Thymus (tissue), 14 donors: ENCODE results near the gene GOLGA6D. TPM values are rescaled to one million over a fixed set of nuclear protein-coding genes. Genes with fewer than 3 reads are reported as not detected.
"Not testable (repeated sequence)": the region's sequence is repeated elsewhere in the genome, so short reads cannot be mapped to it uniquely, and the experiment has no call there.

Source experiments
- DNase-seq, 9 donors: peaks; one replicate each; pipeline ENCODE4 v3.0.0-alpha.2; 2013; ENCODE audit warnings: low spot score in 9 of 9, low read depth in 6 of 9, missing footprints in 1 of 9
- H3K27ac ChIP-seq, 2 donors: one replicate each; pipeline ENCODE4 v1.5.1; 2013; ENCODE audit warnings: control low read depth in 1 of 2, low read depth in 1 of 2, low read length in 1 of 2, mild to moderate bottlenecking in 1 of 2, moderate library complexity in 1 of 2
- H3K27me3 ChIP-seq, 2 donors: one replicate each; pipeline ENCODE4 v1.5.1; 2013; ENCODE audit warnings: low read length in 1 of 2; ENCODE audit not compliant: control insufficient read depth in 2 of 2, insufficient read depth in 1 of 2
- H3K36me3 ChIP-seq, 2 donors: one replicate each; pipeline ENCODE4 v1.5.1; 2013; ENCODE audit warnings: low read length in 1 of 2, mild to moderate bottlenecking in 1 of 2, moderate library complexity in 1 of 2; ENCODE audit not compliant: control insufficient read depth in 2 of 2, insufficient read depth in 2 of 2
- H3K4me1 ChIP-seq, 2 donors: one replicate each; pipeline ENCODE4 v1.5.1; 2013; ENCODE audit warnings: low read length in 2 of 2; ENCODE audit not compliant: control insufficient read depth in 2 of 2, insufficient read depth in 2 of 2
- H3K4me3 ChIP-seq, 2 donors: one replicate each; pipeline ENCODE4 v1.5.1; 2013; ENCODE audit warnings: low read length in 2 of 2, control low read depth in 1 of 2, mild to moderate bottlenecking in 1 of 2
- H3K9me3 ChIP-seq, 2 donors: one replicate each; pipeline ENCODE4 v1.5.1; 2013; ENCODE audit warnings: low read length in 1 of 2, mild to moderate bottlenecking in 1 of 2; ENCODE audit not compliant: control insufficient read depth in 2 of 2, insufficient read depth in 1 of 2
- WGBS: extraction: QIAGEN DNeasy Blood & Tissue Kit; methylation state at CpG from one replicate; pipeline ENCODE4 v1.1.7; 2013; 5-methylcytosine and 5-hydroxymethylcytosine counted together
- long read RNA-seq, 10 donors: transcript quantifications; one replicate each; lab custom pipeline, GENCODE V29; 2026
- polyA plus RNA-seq: library from polyadenylated mRNA; stranded (reverse); fragments of 200-250 nt; gene quantifications from one replicate; pipeline ENCODE4 v1.2.3, GENCODE V29; 2013
- total RNA-seq: library from RNA; stranded (reverse); fragments of 120-200 nt; gene quantifications from one replicate; pipeline ENCODE4 v1.2.4, GENCODE V29; 2013
- donor health status: healthy.

Gene GOLGA6D
- 0.05 TPM for total RNA-seq
- 0.05 TPM for polyA plus RNA-seq
- long read RNA-seq, donor 1: 0 reads
- long read RNA-seq, donor 2: 0 reads
- long read RNA-seq, donor 3: 0 reads
- long read RNA-seq, donor 4: 0 reads
- long read RNA-seq, donor 5: 0 reads
- long read RNA-seq, donor 6: 0 reads
- long read RNA-seq, donor 7: 0 reads
- long read RNA-seq, donor 8: 0 reads
- long read RNA-seq, donor 9: 0 reads
- long read RNA-seq, donor 10: 0 reads

GRCh38 chr15:75282572-75282971 lies at the start of gene GOLGA6D:
GOLGA6D (plus strand) TSS chr15:75282835; CDS start chr15:75282876, 41 bp downstream.
- not testable (repeated sequence) for H3K27ac ChIP-seq, DNase-seq, H3K9me3 ChIP-seq, H3K36me3 ChIP-seq, H3K4me1 ChIP-seq, H3K4me3 ChIP-seq, H3K27me3 ChIP-seq
- no CpG with 5 or more reads among the region's 7 CpGs for WGBS

GRCh38 chr15:75233504-75234190 lies 49.0 kb upstream of the GOLGA6D start:
- H3K27me3 ChIP-seq: peaks cover 0 to 4% of the 10 kb centered on the region in 2 donors
- no peaks in the 10 kb centered on the region for H3K36me3 ChIP-seq
- no peak overlapping the region for H3K27ac ChIP-seq
- H3K4me3 ChIP-seq: no peak overlapping the region
- H3K9me3 ChIP-seq: no peaks in the 10 kb centered on the region
- no peaks in the 10 kb centered on the region for H3K4me1 ChIP-seq
- WGBS: 83% methylated on average over 14 of the region's 14 CpGs
- DNase-seq: no peak

DNA sequence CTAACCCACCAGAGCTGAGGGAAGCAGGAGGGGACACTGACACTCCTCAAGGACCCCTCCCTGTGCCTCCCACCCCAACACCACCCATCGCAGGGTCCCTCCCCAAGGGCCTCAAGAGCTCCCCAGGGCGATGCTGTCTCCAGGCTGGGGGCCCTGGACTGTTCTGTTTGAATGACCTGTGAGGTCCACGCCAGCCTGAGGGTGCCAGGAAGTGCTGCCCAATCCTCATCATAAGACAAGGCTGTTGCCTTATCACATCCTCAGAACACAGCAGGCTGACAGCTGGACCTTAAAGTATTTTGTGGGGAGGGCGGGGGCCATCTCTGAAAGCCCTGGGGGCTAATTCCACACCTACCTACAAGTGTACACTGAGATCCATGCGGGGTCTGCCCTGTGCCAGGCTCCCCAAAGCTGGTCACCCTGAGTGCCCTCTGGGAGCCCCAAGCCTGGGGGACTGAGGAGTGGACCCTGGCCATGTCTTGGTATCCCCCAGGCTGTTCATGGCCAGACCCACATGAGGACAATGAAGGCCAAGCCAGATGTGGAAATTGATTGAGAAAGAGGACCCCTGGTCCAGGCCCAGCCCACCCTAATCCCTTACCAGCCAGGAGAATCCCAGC lies 48.3 kb upstream of the GOLGA6D start:
- 93% methylated on average over 5 of the region's 5 CpGs for WGBS
- Histone ChIP-seq H3K4me1 (no peaks in the 10 kb centered on the region), H3K9me3 (no peaks in the 10 kb centered on the region), H3K27me3 (peaks cover 0 to 4% of the 10 kb centered on the region in 2 donors), H3K4me3 (no peak overlapping the region), H3K27ac (no peak overlapping the region), H3K36me3 (no peaks in the 10 kb centered on the region)
- DNase-seq: no peak

DNA sequence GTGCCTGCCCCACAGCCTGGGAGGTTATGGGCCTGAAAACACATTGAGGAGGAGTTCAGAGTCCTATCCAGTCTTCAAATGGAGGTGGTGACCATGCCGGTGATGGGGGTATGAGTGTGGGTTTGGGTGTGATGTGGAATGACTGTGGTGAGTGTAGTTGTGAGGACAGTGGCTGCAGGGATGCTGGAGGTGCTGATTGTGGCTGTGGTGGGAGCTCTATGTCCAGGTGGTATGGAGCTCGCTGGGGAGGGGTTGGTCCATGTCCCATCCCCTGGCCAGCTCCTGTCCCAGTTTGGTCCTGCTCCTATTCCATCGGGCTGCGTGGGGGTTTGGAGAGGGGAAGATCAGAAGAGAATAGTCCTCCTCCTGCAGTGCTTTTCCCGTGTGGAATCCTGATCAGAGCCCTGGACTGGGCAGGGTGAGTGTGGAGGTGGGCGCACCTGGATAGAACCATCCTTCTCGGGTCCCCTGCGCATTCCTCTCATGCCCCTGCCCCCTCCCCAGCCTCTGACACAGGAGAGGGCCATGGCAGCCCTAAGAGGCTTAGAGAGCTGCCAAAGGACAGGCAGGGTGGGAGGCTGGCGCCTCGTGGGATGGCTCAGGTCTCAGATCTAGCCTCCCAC lies 47.5 kb upstream of the GOLGA6D start:
- Histone ChIP-seq H3K27me3 (peaks cover 0 to 4% of the 10 kb centered on the region in 2 donors), H3K4me1 (no peaks in the 10 kb centered on the region), H3K9me3 (no peaks in the 10 kb centered on the region), H3K36me3 (no peaks in the 10 kb centered on the region), H3K27ac (no peak overlapping the region), H3K4me3 (no peak overlapping the region)
- no peak for DNase-seq
- 94% methylated on average over 10 of the region's 10 CpGs for WGBS

GRCh38 chr15:75235760-75236729 lies 46.6 kb upstream of the GOLGA6D start:
- peaks cover 0 to 4% of the 10 kb centered on the region in 2 donors for H3K27me3 ChIP-seq
- DNase-seq: no peak
- WGBS: 92% methylated on average over 11 of the region's 11 CpGs

DNA sequence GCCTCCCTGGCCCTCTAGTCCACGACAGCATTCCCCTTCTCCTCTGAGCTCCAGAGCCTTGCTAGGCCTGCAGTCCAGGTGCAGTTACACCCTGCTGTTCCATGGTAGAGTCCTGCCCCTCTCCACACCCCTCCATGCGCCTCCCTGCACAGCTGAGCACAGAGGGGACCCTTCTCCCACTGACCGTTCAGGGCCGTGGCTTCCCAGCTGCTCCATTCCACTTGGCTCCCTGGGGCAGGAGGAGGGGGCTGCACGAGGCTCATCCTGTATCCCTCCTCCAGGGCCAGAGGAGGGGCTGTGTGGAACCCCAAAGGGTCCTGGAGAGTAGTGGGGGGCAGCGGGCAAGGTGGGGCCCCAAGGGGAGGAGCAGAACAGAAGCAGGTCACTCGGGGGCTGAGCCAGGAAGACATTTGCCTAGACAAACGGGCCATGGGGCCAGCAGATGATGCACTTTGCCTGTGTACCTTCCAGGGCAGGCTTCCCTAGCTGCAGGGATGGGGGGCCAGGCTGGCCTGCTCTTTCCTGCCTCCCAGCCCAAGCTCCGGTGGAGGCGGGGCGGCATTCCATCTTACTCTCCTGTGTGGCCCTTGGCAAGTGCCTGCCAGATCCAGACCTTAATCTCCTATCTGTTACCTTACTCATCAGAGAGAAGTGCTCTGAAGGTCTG lies 45.2 kb upstream of the GOLGA6D start:
- Histone ChIP-seq H3K9me3 (no peaks in the 10 kb centered on the region), H3K4me1 (no peaks in the 10 kb centered on the region), H3K27me3 (peaks cover 0 to 4% of the 10 kb centered on the region in 2 donors), H3K27ac (no peak overlapping the region), H3K4me3 (no peak overlapping the region), H3K36me3 (no peaks in the 10 kb centered on the region)
- WGBS: 95% methylated on average over 11 of the region's 11 CpGs
- DNase-seq: no peak

More at GRCh38 chr15:75235760-75236729, 46.6 kb upstream of the GOLGA6D start:
- Histone ChIP-seq H3K9me3 (no peaks in the 10 kb centered on the region), H3K36me3 (no peaks in the 10 kb centered on the region), H3K4me1 (no peaks in the 10 kb centered on the region), H3K4me3 (no peak overlapping the region), H3K27ac (no peak overlapping the region)

DNA sequence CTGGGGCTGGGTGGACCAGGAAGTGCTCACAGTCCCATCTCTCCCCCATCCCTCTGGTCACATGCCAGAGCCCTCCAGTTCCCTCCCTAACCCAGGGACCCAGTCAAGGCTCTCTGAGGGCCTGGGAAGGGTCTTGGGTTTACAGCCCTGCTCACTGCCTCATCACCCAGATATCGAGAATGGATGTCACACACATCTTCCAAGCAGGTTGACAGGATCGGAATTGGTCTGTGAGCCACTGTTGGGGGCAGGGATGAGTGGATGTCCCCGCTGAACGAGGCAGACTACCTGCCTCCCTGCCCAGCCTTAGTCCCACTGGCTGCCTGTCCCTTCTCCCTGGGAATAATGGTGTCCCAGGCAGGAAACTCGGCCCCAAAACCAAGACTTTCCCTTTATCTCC lies 44.5 kb upstream of the GOLGA6D start:
- no peak for DNase-seq
- Histone ChIP-seq H3K27me3 (peaks cover 0 to 4% of the 10 kb centered on the region in 2 donors), H3K4me1 (no peaks in the 10 kb centered on the region), H3K36me3 (no peaks in the 10 kb centered on the region), H3K9me3 (no peaks in the 10 kb centered on the region), H3K27ac (no peak overlapping the region), H3K4me3 (no peak overlapping the region)
- 96% methylated on average over 5 of the region's 5 CpGs for WGBS

- H3K27ac ChIP-seq, DNase-seq, H3K27me3 ChIP-seq, H3K4me3 ChIP-seq, H3K36me3 ChIP-seq, H3K9me3 ChIP-seq, H3K4me1 ChIP-seq: not testable (repeated sequence)
- WGBS: 100% methylated on average over 1 of the region's 1 CpG
Measured at GRCh38 chr15:75245741-75246140, 36.9 kb upstream of the GOLGA6D start.
